Loucy (cell line): ENCODE measurements around the gene MGAM2.
"Not testable (repeated sequence)": the region's sequence is repeated elsewhere in the genome, so short reads cannot be mapped to it uniquely, and the experiment has no call there.

Source experiments
- H2AFZ ChIP-seq: fragments of 200-600 bp; sonication (generic); 2 replicates; pipeline ENCODE4 v1.6.0; 2016; ENCODE audit warnings: antibody characterized with exemption, mild to moderate bottlenecking, low read length, moderate library complexity
- H3F3A ChIP-seq: fragments of 200-600 bp; 2 replicates; pipeline ENCODE4 v1.6.0; 2016; ENCODE audit warnings: antibody characterized with exemption, low read depth, mild to moderate bottlenecking
- H3K27me3 ChIP-seq: fragments of 200-600 bp; sonication (generic); 2 replicates; pipeline ENCODE4 v1.6.1; 2014; ENCODE audit warnings: low read length, mild to moderate bottlenecking; ENCODE audit not compliant: insufficient read depth, poor library complexity, severe bottlenecking
- H3K36me3 ChIP-seq: fragments of 200-600 bp; sonication (generic); 2 replicates; pipeline ENCODE4 v1.6.1; 2016; ENCODE audit warnings: low read length; ENCODE audit not compliant: insufficient read depth
- H3K4me1 ChIP-seq: fragments of 200-600 bp; sonication (generic); 2 replicates; pipeline ENCODE4 v1.5.1; 2014; ENCODE audit warnings: low read length, mild to moderate bottlenecking; ENCODE audit not compliant: insufficient read depth, poor library complexity, severe bottlenecking
- H3K4me2 ChIP-seq: fragments of 200-600 bp; sonication (generic); 2 replicates; pipeline ENCODE4 v1.6.0; 2014; ENCODE audit warnings: antibody characterized with exemption, low read length, low read depth, mild to moderate bottlenecking; ENCODE audit not compliant: poor library complexity, severe bottlenecking
- H3K4me3 ChIP-seq: fragments of 200-600 bp; sonication (generic); 2 replicates; pipeline ENCODE4 v1.5.1; 2014; ENCODE audit warnings: low read length, mild to moderate bottlenecking, mixed read lengths; ENCODE audit not compliant: poor library complexity, severe bottlenecking
- H3K79me2 ChIP-seq: fragments of 200-600 bp; sonication (generic); 2 replicates; pipeline ENCODE4 v1.6.1; 2014; ENCODE audit warnings: low read length; ENCODE audit not compliant: insufficient read depth
- H3K9ac ChIP-seq: fragments of 200-600 bp; sonication (generic); 2 replicates; pipeline ENCODE4 v1.6.0; 2014; ENCODE audit warnings: mild to moderate bottlenecking, low read depth, low read length, moderate library complexity; ENCODE audit not compliant: poor library complexity, severe bottlenecking
- H3K9me2 ChIP-seq: fragments of 200-600 bp; sonication (generic); replicated peaks from 2 replicates; pipeline ENCODE4 v1.6.1; 2016; ENCODE audit warnings: low read depth, low read length, mixed read lengths
- H3K9me3 ChIP-seq: fragments of 200-600 bp; sonication (generic); 2 replicates; pipeline ENCODE4 v1.6.1; 2014; ENCODE audit warnings: mild to moderate bottlenecking, antibody characterized with exemption, low read length, low read depth; ENCODE audit not compliant: insufficient read depth
- H4K20me1 ChIP-seq: fragments of 200-600 bp; sonication (generic); 2 replicates; pipeline ENCODE4 v1.6.0; 2014; ENCODE audit warnings: antibody characterized with exemption, low read length, mild to moderate bottlenecking; ENCODE audit not compliant: insufficient read depth, poor library complexity, severe bottlenecking
- CTCF ChIP-seq: fragments of 200-600 bp; sonication (generic); conservative IDR thresholded peaks from 2 replicates; pipeline ENCODE4 v1.5.1; 2014; ENCODE audit warnings: mild to moderate bottlenecking, antibody characterized with exemption, low read length
- EZH2phosphoT487 ChIP-seq: fragments of 200-600 bp; IDR thresholded peaks from 2 replicates; pipeline ENCODE4 v1.6.1; 2018; ENCODE audit warnings: antibody characterized with exemption, mild to moderate bottlenecking, moderate library complexity, borderline replicate concordance

Gene MGAM2

GRCh38 chr7:142100634-142101033 is 10.9 kb upstream of the MGAM2 start:
- H3K79me2 ChIP-seq: no peaks in the 10 kb centered on the region
- no peaks in the 10 kb centered on the region for H3K9me3 ChIP-seq
- no peak overlapping the region for H2AFZ ChIP-seq
- no peak overlapping the region for H3K4me2 ChIP-seq
- no peaks in the 10 kb centered on the region for H3F3A ChIP-seq
- H3K9me2 ChIP-seq: no peaks in the 10 kb centered on the region
- H3K4me1 ChIP-seq: no peaks in the 10 kb centered on the region
- H3K36me3 ChIP-seq: no peaks in the 10 kb centered on the region
- no peak overlapping the region for H3K9ac ChIP-seq
- H3K27me3 ChIP-seq: no peaks in the 10 kb centered on the region
- TF ChIP-seq EZH2phosphoT487: no peak
- TF ChIP-seq CTCF: no peak
- H4K20me1 ChIP-seq: no peaks in the 10 kb centered on the region
- H3K4me3 ChIP-seq: no peak overlapping the region

GRCh38 chr7:142101794-142102193 is 9.7 kb upstream of the MGAM2 start:
- H3K4me1 ChIP-seq, H3K79me2 ChIP-seq, H3K36me3 ChIP-seq, H3K4me2 ChIP-seq, H3K27me3 ChIP-seq, H3K9ac ChIP-seq, H2AFZ ChIP-seq, H3F3A ChIP-seq, H4K20me1 ChIP-seq, H3K9me3 ChIP-seq, H3K4me3 ChIP-seq, H3K9me2 ChIP-seq: not testable (repeated sequence)

- Histone ChIP-seq H3F3A (no peaks in the 10 kb centered on the region), H3K9me3 (no peaks in the 10 kb centered on the region), H3K27me3 (no peaks in the 10 kb centered on the region), H3K4me2 (no peak overlapping the region), H3K79me2 (no peaks in the 10 kb centered on the region), H3K9ac (no peak overlapping the region), H4K20me1 (no peaks in the 10 kb centered on the region), H3K4me3 (no peak overlapping the region), H2AFZ (no peak overlapping the region), H3K9me2 (no peaks in the 10 kb centered on the region), H3K4me1 (no peaks in the 10 kb centered on the region), H3K36me3 (no peaks in the 10 kb centered on the region)
- no peak for TF ChIP-seq CTCF
Measured at GRCh38 chr7:142104550-142105527, 6.7 kb upstream of the MGAM2 start.
